ENCODE results near the gene TPST2. TPM values are rescaled to one million over a fixed set of nuclear protein-coding genes. Genes with fewer than 3 reads are reported as not detected.

TPST2 gene
- polyA plus RNA-seq, 2 of the 4 experiments (the other 2 are of a cell fraction): 10.3 to 10.5 TPM

- POLR2A ChIA-PET: no interaction called here
- Histone ChIP-seq H3K4me1 (peaks cover 12% of the 10 kb centered on the region; the same call in 2 of the 3 replicates), H3K4me2 (no peak overlapping the region), H3K9me3 (no peaks in the 10 kb centered on the region), H3K4me3 (no peak overlapping the region), H3K27ac (no peak overlapping the region)
- TF ChIP-seq TFCP2L1 (CRISPR knock-in tag; IDR thresholded peaks at IDR 0.05) (no peak), ZFP36 (IDR thresholded peaks at IDR 0.05; ENCODE audit: borderline replicate concordance, partially characterized antibody) (peak; percentile 66)
- ATAC-seq: no peak
- CTCF ChIA-PET: no interaction called here
- DNase-seq (ENCODE audit: low read depth in 1 of 2, low spot score in 1 of 2): no peak
- no peak for FAIRE-seq
- 93% methylated on average over 1 of the region's 1 CpG for WGBS (ENCODE audit: missing lambda C conversion rate)
Measured at GRCh38 chr22:26581026-26581425, 8.9 kb downstream of the TPST2 start.

DNA sequence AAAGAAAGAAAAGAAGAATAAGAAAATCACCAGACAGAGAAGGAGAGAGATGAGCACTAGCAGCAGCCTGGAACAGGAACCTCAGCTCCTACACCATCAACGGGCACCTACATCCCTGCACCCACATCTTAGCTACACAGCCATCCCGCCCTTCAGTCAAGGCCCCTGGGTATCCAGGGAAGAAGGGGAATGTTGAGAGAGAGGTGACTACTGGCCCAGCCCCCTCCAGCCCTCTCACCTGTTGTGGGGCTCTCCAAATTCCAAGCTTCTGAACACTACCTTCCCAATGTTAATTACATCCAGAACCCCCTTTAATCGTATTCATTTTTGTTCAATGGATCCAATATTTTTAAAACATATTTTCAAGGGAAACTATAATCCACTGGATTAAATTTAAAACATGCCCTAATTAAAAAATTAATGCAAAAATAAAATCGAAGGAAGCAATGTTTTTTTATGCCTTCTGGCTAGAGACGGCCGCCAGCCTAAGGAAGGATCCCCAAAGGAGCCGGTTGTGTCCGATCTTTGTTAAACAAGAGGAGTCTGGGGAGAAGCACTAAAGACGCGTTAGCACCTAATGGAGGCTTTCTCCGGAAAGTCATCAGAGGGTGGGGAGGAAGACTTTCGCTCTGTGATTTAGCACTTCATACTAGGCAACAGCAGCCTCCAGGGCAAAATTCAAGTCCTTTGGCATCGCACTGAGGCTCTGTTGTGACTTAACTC, 9.5 kb downstream of the TPST2 start:
- Histone ChIP-seq H3K27ac (no peak overlapping the region), H3K9me3 (no peaks in the 10 kb centered on the region), H3K4me2 (no peak overlapping the region), H3K4me3 (no peak overlapping the region), H3K4me1 (peaks cover 9% of the 10 kb centered on the region; the same call in 2 of the 3 replicates)
- ChIA-PET CTCF (no interaction called here), POLR2A (no interaction called here)
- ATAC-seq (no peak), DNase-seq (ENCODE audit: low read depth in 1 of 2, low spot score in 1 of 2) (no peak), FAIRE-seq (no peak)
- no peak for TF ChIP-seq USF2 (IDR thresholded peaks at IDR 0.05)
- TF ChIP-seq CEBPB (IDR thresholded peaks at IDR 0.05): no peak
- TF ChIP-seq HOXB5 (CRISPR knock-in tag; IDR thresholded peaks at IDR 0.05): no peak
- TF ChIP-seq RARB (CRISPR knock-in tag; IDR thresholded peaks at IDR 0.05): no peak
- TF ChIP-seq ZSCAN20 (CRISPR knock-in tag; IDR thresholded peaks at IDR 0.05): no peak
- no peak for TF ChIP-seq HOXB13 (CRISPR knock-in tag; IDR thresholded peaks at IDR 0.05; ENCODE audit: low read depth)
- no peak for TF ChIP-seq SMC3 (IDR thresholded peaks at IDR 0.05)
- WGBS (ENCODE audit: missing lambda C conversion rate): 84% methylated on average over 13 of the region's 13 CpGs

DNA sequence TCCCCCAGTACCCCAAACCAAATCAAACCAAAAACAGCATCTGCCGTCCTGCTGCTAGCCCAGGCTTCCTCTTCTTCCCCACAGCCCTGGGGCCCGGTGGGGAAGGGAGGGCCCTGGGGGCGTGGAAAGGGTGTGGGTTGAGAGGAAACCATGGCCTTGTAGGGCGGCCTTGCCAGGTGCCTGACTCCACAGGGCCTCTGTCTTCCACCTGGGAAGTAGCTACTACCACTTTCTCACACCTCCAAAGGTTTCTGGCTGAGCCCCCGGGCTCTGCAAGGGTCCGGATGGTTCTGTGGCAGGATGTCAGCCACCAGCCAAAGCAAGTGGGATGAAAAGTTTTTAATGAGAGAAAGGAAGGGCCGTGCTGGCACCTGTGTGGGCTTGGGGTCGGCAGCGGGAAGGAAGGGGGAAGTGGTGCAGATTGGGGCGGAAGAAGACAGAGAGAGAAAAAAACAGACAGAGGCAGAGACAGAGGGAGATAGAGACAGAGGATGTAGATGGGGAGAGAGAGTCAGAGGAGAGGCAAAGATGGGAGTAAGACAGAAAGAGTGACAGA, 10.5 kb downstream of the TPST2 start:
- ATAC-seq: no peak
- Histone ChIP-seq H3K4me2 (no peak overlapping the region), H3K9me3 (no peaks in the 10 kb centered on the region), H3K27ac (no peak overlapping the region), H3K4me1 (no peaks in the 10 kb centered on the region), H3K4me3 (no peak overlapping the region)
- ChIA-PET CTCF (no interaction called here), POLR2A (no interaction called here)
- no peak for FAIRE-seq
- no peak for DNase-seq (ENCODE audit: low read depth in 1 of 2, low spot score in 1 of 2)
- TF ChIP-seq BCL3 (IDR thresholded peaks at IDR 0.05): no peak
- TF ChIP-seq RNF2 (IDR thresholded peaks at IDR 0.05; ENCODE audit: borderline replicate concordance, low read depth): no peak
- no peak for TF ChIP-seq CHD4 (IDR thresholded peaks at IDR 0.05; ENCODE audit: borderline replicate concordance)
- no peak for TF ChIP-seq GATA3 (IDR thresholded peaks at IDR 0.05; ENCODE audit: borderline replicate concordance)
- TF ChIP-seq JUN (IDR thresholded peaks at IDR 0.05): no peak
- WGBS (ENCODE audit: missing lambda C conversion rate): 80% methylated on average over 8 of the region's 10 CpGs

GRCh38 chr22:26577081-26577480, 12.9 kb downstream of the TPST2 start:
- Histone ChIP-seq H3K4me1 (no peaks in the 10 kb centered on the region), H3K27ac (no peak overlapping the region), H3K4me3 (no peak overlapping the region), H3K4me2 (no peak overlapping the region), H3K9me3 (no peaks in the 10 kb centered on the region)
- TF ChIP-seq FOXS1 (CRISPR knock-in tag; IDR thresholded peaks at IDR 0.05) (no peak), EHF (CRISPR knock-in tag; IDR thresholded peaks at IDR 0.05) (no peak), USF2 (IDR thresholded peaks at IDR 0.05) (no peak)
- DNase-seq (ENCODE audit: low read depth in 1 of 2, low spot score in 1 of 2) (no peak), ATAC-seq (no peak), FAIRE-seq (no peak)
- 87% methylated on average over 7 of the region's 7 CpGs for WGBS (ENCODE audit: missing lambda C conversion rate)
- ChIA-PET POLR2A (no interaction called here), CTCF (interaction anchor here (0.6 kb wide), 1 partner anchor 1057 kb away, joined by 3 read pairs; no protein-coding TSS in a partner anchor)
